NCI-H146 treated with DMSO at 0.1 percent for 48 hours (cell line): ENCODE results near the gene ALOX5.

Experiments used
- DNase-seq: peaks from one replicate; lab custom pipeline; 2025; ENCODE audit not compliant: unreplicated experiment; lab: John Stamatoyannopoulos, UW

The ALOX5 gene

DNA sequence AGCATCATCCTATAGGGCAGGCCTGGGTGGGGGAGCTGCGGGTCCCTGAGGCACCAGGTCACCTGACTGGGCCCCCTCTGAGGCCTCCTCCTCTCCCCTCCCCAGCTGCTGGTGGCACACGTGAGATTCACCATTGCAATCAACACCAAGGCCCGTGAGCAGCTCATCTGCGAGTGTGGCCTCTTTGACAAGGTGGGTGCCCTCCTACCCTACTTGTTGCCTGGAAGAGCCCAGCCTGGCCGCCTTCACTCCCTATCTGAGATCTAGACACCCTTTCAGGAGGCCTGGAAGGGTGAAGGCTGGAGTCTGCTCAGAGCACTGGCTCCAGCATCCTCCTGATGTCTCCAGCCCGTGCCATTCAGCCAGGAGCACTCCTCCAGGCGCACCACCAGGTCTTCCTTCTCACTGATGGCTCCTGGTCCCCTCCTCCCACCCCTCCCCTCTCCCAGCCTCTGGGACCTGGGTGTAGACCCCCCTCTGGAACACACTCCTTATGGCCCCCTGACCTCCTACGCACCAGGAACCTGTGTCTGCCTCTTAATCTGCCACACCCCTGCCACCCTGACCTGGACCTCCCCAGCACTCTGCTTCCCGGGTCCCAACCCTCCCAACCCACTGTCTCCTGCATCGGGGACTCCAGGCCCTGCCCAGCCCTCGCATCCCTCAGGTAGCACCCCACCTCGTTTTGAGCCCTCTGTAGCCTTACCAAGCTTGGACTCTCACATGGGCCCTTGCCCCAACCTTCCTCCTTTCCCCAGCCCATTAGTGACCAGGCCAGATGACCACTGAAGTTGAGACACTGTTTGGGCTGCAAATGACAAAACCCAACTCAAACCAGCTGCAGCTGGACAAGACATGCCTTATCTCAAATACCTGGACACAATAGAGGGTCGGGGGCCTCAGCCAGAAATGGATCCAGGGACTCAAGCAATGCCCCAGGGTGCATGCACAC, 67.5 kb downstream of the ALOX5 start:
- DNase-seq: no peak

- DNase-seq: no peak
These were observed 68.2 kb downstream of the ALOX5 start for GRCh38 chr10:45442251-45442650.

- DNase-seq: no peak
These were observed 68.6 kb downstream of the ALOX5 start for GRCh38 chr10:45442662-45443061.

DNA sequence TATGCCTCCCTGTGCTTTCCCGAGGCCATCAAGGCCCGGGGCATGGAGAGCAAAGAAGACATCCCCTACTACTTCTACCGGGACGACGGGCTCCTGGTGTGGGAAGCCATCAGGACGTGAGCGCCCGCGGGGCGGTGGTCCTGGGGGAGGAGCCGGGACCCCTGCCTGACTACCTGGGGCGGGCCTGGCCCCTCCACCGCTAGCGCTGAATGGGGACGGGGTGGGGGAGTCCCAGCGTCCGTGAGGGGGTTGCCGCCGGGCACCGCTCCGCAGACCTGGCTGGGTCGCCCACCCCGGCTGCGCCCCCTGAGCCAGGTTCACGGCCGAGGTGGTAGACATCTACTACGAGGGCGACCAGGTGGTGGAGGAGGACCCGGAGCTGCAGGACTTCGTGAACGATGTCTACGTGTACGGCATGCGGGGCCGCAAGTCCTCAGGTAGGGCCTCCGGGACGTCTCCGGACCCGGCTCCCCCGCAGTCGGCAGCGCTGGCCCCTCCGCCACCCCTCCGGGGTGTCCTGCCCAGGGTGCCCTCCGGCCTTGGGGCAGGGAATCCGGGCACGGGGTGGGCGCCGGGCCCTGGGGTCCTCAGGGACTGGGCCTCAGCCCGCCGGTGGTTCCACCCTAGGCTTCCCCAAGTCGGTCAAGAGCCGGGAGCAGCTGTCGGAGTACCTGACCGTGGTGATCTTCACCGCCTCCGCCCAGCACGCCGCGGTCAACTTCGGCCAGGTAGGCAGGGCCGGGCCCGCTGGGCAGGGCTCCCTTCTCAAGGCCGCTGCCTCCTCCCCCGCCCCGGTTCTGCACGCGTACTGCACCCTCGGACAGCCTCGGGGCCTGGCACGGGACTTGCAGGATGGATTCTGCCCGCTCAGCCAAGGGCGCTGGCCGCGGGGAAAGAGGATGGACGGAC, 69.3 kb downstream of the ALOX5 start:
- DNase-seq: no peak

DNA sequence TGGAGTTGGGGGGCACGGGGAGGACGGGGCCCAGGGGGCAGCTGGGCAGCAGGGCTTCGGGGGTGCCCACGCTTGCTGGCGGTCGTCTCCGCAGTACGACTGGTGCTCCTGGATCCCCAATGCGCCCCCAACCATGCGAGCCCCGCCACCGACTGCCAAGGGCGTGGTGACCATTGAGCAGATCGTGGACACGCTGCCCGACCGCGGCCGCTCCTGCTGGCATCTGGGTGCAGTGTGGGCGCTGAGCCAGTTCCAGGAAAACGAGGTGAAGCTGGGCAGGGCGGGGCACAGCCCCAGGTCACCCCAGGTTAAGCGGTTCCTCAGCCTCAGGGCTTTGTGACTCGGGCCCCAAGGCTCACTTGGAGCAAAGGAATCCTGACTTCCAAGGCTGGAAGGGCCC, 70.0 kb downstream of the ALOX5 start:
- no peak for DNase-seq

- no peak for DNase-seq
These were observed 71.2 kb downstream of the ALOX5 start for GRCh38 chr10:45444976-45445898.

DNA sequence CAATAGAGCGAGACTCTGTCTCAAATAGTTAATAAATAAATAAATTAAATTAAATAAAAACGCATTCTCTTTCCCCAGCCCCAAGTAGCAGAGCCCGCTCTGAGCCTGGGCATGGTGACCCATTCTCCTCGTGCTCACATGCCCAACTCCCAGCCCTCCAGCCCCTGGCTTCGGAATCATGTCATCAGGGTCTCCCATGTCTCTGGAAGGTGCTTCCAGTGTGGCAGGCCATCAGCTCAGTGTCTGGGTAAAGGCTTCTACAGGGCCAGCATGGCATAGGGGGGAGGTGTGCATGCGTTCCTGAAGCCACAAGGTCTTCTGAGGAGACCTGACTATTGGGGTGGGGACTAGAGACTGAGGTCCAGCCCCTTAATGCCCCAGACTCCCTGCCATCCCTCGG, 72.8 kb downstream of the ALOX5 start:
- DNase-seq: no peak

DNA sequence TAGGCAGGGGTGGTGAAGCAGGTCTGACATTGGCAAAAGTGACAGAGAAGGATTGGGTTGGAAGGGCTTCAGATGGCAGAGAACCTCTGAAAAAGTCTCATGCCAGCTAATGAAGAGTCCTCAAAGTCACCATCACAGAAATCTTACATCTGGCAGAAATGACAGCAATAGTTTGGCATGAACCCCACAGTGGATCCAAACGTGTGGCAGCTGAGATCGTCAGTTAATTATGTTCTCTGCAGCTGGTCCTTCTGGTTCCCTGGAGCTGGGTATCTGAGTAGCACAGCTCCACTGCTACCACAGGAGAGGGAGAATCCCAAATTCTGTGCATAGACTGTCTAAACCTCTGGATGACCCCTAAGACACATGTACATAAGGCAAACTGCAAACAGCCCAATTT, 73.4 kb downstream of the ALOX5 start:
- DNase-seq: no peak

DNA sequence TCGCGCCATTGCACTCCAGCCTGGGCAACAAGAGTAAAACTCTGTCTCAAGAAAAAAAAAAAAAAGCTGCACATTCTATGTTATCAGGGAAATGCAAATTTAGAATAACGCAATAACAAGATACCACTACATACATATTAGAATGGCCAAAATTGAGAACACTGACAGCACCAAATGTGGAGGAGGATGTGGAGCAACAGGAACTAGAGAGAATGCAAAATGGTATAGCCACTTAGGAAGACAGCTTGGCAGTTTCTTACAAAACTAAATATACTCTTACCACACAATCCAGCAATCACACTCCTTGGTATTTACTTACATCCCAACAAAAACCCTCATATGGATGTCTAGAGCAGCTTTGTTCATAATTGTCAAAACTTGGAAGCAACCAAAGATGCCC, 76.8 kb downstream of the ALOX5 start:
- DNase-seq: no peak

GRCh38 chr10:45451407-45451806, 77.4 kb downstream of the ALOX5 start:
- no peak for DNase-seq

GRCh38 chr10:45452268-45452667, 78.3 kb downstream of the ALOX5 start:
- no peak for DNase-seq

DNA sequence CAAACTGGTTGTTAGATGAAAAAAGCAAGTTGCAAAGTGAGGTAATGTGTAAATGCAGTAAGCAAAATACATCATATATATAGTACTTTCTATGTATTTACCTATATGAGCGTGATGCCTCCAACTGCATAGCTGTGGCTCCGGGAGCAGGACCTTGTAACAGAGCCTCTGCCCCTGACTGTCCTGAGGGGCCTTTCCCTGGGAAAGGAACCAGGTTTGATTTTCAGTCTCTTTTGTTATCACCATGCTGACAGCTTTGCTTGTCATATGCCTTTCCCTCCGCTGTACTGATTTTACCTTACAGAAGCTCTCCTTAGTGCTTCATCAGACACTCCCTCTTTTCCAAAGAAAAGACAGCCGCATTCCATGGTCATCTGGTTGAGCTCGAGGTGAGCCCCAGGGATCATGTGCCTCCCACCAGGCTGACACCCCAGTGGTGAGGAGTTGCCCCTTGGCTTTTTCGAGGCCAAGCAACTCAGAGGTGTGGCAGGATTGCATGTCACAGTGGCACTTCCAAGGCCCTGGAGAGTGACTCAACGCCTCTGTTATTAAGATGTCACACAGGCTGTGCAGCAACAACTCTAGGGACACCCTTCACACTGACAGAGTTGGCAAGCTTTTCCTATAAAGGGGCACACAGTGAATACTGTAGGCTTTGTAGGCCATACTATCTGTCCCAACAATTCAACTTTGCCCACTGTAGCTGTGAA, 78.9 kb downstream of the ALOX5 start:
- no peak for DNase-seq

DNA sequence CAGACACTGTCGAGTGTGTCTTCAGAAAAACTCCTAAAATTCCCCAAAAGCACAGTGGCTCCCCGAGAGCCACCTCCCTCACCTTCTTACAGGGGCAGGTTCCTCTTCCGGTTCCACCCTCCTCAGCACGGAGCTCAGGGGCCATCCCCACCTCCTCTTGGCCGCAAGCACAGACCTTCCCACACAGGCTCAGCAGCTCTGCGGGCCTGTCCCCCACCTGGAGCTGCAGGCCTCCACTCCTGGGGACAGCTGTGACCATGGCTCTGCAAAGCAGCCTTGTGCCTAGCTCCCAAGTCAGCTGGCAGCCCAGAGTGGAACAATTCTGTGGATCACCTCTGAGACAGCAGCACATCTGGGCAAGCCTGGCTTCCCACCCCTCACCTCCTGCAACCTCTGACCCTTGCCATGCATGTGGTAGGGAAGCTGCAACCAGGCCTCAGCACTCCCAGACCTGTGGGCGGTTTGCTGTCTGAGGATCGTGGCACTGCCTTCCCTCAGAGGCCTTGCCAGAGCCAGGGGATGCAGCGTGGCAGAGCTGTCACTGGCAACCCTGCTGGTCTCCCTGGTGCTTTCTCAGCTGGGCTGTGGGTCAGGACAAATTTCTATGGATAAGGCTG, 79.7 kb downstream of the ALOX5 start:
- DNase-seq: no peak

- no peak for DNase-seq
These were observed 80.2 kb downstream of the ALOX5 start for GRCh38 chr10:45454262-45454661.

- no peak for DNase-seq
These were observed 80.8 kb downstream of the ALOX5 start for GRCh38 chr10:45454859-45455258.

- DNase-seq: no peak
These were observed 82.2 kb downstream of the ALOX5 start for GRCh38 chr10:45456233-45456632.

- no peak for DNase-seq
These were observed 82.8 kb downstream of the ALOX5 start for GRCh38 chr10:45456822-45457221.

DNA sequence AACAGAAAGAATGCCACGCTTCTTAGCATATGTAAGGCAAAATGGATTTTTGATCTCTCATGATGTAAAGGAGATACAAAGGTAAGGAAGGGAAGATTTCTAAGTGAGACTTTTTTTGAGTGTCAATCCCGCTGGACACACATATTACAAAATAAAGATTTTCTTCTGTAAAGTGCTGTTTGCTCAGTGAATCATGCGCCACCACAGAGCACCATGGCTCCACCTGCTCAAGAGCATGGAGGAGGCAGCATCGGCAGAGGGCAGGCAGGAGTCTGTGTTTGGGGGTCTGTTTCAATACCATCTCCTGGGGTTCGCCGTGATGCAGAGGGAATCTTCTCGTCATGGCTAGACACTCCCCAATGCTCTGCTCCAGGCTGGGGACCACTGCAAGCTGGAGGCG, 83.5 kb downstream of the ALOX5 start:
- DNase-seq: no peak

DNA sequence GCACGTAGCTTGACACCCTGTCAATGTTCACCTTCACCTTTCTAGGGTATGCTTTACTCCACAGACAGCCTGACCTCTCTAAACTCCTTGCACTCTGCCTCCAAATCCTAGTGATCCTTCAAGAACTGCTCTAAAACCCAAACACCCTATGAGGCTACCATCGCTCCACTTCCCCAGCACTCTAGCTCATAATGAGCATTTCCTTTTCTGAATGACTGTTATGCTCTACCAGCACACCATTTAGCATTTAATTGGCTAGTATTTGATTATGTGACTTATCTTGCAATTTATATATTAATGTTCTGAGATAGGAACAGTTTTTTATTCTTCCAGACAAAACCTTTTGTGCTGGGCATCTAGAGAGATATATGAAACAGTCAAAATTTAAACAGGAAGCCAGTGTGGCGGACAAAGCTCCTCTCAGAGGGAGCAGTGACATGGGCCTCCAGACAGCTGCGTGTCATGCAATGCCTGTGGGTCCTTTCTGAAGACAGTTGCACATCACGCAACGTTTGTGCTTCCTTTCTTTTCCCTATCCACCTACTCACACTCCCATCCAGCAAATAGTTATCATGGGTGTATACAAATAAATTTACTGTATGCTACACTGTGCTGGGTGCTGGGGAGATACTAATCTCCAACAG, 86.3 kb downstream of the ALOX5 start:
- no peak for DNase-seq
